RPMI7951 (cell line): Measurements from ENCODE around the gene PEMT. TPM values are rescaled to one million over a fixed set of nuclear protein-coding genes. Genes with fewer than 3 reads are reported as not detected.

ENCODE experiments used
- DNase-seq: peaks from one replicate; pipeline ENCODE4 v3.0.0-alpha.2; 2012; ENCODE audit warnings: low read depth
- total RNA-seq: library from RNA; depleted of rRNA; stranded (reverse); fragments of >200 nt; shearing (Covaris generic); gene quantifications from 2 replicates; pipeline ENCODE4 v1.2.3, GENCODE V29; 2014

Gene PEMT
- total RNA-seq, 1 experiment from 2014 or later = 30.9 TPM

GRCh38 chr17:17514993-17515933 lies 76.2 kb downstream of the PEMT start:
- DNase-seq = peak; percentile 79

GRCh38 chr17:17514361-17514992 lies 77.0 kb downstream of the PEMT start:
- no peak for DNase-seq

- no peak for DNase-seq
These were observed 77.9 kb downstream of the PEMT start for GRCh38 chr17:17513626-17514025.

- no peak for DNase-seq
These were observed 78.6 kb downstream of the PEMT start for GRCh38 chr17:17512866-17513265.

- DNase-seq = peak; percentile 97
These were observed 79.3 kb downstream of the PEMT start for GRCh38 chr17:17511881-17512858.

- no peak for DNase-seq
These were observed 80.2 kb downstream of the PEMT start for GRCh38 chr17:17511293-17511741.

GRCh38 chr17:17510456-17511292 lies 80.8 kb downstream of the PEMT start:
- no peak for DNase-seq

GRCh38 chr17:17509601-17510425 lies 81.7 kb downstream of the PEMT start:
- no peak for DNase-seq

GRCh38 chr17:17508646-17509591 lies 82.6 kb downstream of the PEMT start:
- no peak for DNase-seq

GRCh38 chr17:17508019-17508535 lies 83.4 kb downstream of the PEMT start:
- no peak for DNase-seq

- DNase-seq = no peak
These were observed 84.0 kb downstream of the PEMT start for GRCh38 chr17:17507465-17508011.

- peak; percentile 67 for DNase-seq
These were observed 84.5 kb downstream of the PEMT start for GRCh38 chr17:17506893-17507464.

- no peak for DNase-seq
These were observed 85.2 kb downstream of the PEMT start for GRCh38 chr17:17506181-17506741.

GRCh38 chr17:17505610-17506171 lies 85.8 kb downstream of the PEMT start:
- DNase-seq = no peak

GRCh38 chr17:17505151-17505550 lies 86.4 kb downstream of the PEMT start:
- no peak for DNase-seq

- no peak for DNase-seq
These were observed 87.0 kb downstream of the PEMT start for GRCh38 chr17:17504341-17505140.
